H1 (cell line): ENCODE measurements around the gene RAB14. TPM values are rescaled to one million over a fixed set of nuclear protein-coding genes. Genes with fewer than 3 reads are reported as not detected.

Experiments
- CHD7 ChIP-seq: fragments of 300-600 bp; sonication (generic); IDR thresholded peaks from 2 replicates; pipeline ENCODE4 v1.7.1; 2012; ENCODE audit warnings: low read length, moderate library complexity, mild to moderate bottlenecking, inconsistent platforms; ENCODE audit not compliant: insufficient replicate concordance
- polyA plus RNA-seq, 7 experiments: library from polyadenylated mRNA; depleted of rRNA in 3 of 7; stranded (reverse) in 5 of 7; unstranded in 2 of 7; fragments of >200 nt in 5 of 7; fragments of 200-250 nt in 2 of 7; gene quantifications; 1 replicate in 5 of 7; 2 replicates in 1 of 7; 4 replicates in 1 of 7; pipeline versions ENCODE4 v1.2.1 to v1.2.3, GENCODE V29; 2011 to 2013; ENCODE audit warnings: missing spikeins in 2 of 7, mixed read lengths in 2 of 7
- total RNA-seq: library from RNA; stranded (reverse); fragmentation: NEBNext Ultra II Directional; extraction: Animal tissue kit (Norgen Biotek cat#: 25700); gene quantifications from 2 replicates; pipeline ENCODE4 v1.2.1, GENCODE V29; 2021

Gene RAB14
- total and polyA plus RNA-seq, 2 of the 8 experiments (the other 6 are each of a cell fraction or from before 2014, with no cell fraction given) = 9.1 to 44.8 TPM

- no peak for TF ChIP-seq CHD7
Observed at GRCh38 chr9:121160025-121160424, 41.6 kb downstream of the RAB14 start (continued).
